ENCODE results near the gene TECPR2. TPM values are rescaled to one million over a fixed set of nuclear protein-coding genes. Genes with fewer than 3 reads are reported as not detected.

TECPR2 gene
- total and polyA plus RNA-seq, 2 experiments from 2014 or later, result 9.5 to 20.1 TPM

GRCh38 chr14:102525219-102525928 lies 162.6 kb downstream of the TECPR2 start:
- H3K36me3 ChIP-seq (replicated peaks; ENCODE audit: insufficient read depth, low read depth), result no peaks in the 10 kb centered on the region
- peak overlapping the region; percentile 86 for H3K4me2 ChIP-seq
- H3K9me2 ChIP-seq (replicated peaks; ENCODE audit: insufficient read depth), result no peaks in the 10 kb centered on the region
- peak overlapping the region; percentile 28 for H3K4me3 ChIP-seq
- no peaks in the 10 kb centered on the region for H3K79me2 ChIP-seq
- 5% methylated on average over 10 of the region's 11 CpGs for WGBS (ENCODE audit: low lambda C conversion rate, missing lambda C conversion rate)
- TF ChIP-seq EZH2phosphoT487 (IDR thresholded peaks at IDR 0.05; ENCODE audit: low read depth, severe bottlenecking, unreplicated experiment), result no peak
- H2AFZ ChIP-seq, result peak overlapping the region; percentile 53
- H3K9me3 ChIP-seq (ENCODE audit: low read depth), result no peaks in the 10 kb centered on the region
- no peaks in the 10 kb centered on the region for H4K20me1 ChIP-seq (ENCODE audit: insufficient read depth, poor library complexity, severe bottlenecking)
- no peaks in the 10 kb centered on the region for H3K27me3 ChIP-seq
- H3K4me1 ChIP-seq (ENCODE audit: insufficient read depth), result peaks cover 9% of the 10 kb centered on the region
- H3K27ac ChIP-seq, result peak overlapping the region; percentile 91
- peak; percentile 67 for DNase-seq (ENCODE audit: low spot score)

GRCh38 chr14:102525929-102526497 lies 163.3 kb downstream of the TECPR2 start:
- 90% methylated on average over 12 of the region's 12 CpGs for WGBS (ENCODE audit: low lambda C conversion rate, missing lambda C conversion rate)

GRCh38 chr14:102528431-102529170 lies 165.9 kb downstream of the TECPR2 start:
- Histone ChIP-seq H3K27me3 (no peaks in the 10 kb centered on the region), H4K20me1 (ENCODE audit: insufficient read depth, poor library complexity, severe bottlenecking) (no peaks in the 10 kb centered on the region), H3K9me3 (ENCODE audit: low read depth) (no peaks in the 10 kb centered on the region), H3K9me2 (replicated peaks; ENCODE audit: insufficient read depth) (no peaks in the 10 kb centered on the region), H2AFZ (no peak overlapping the region), H3K27ac (no peak overlapping the region), H3K4me1 (ENCODE audit: insufficient read depth) (peaks cover 14% of the 10 kb centered on the region), H3K79me2 (no peaks in the 10 kb centered on the region), H3K4me2 (no peak overlapping the region), H3K36me3 (replicated peaks; ENCODE audit: insufficient read depth, low read depth) (no peaks in the 10 kb centered on the region), H3K4me3 (no peak overlapping the region)
- 92% methylated on average over 11 of the region's 11 CpGs for WGBS (ENCODE audit: low lambda C conversion rate, missing lambda C conversion rate)
- TF ChIP-seq CTCF (IDR thresholded peaks at IDR 0.05; ENCODE audit: poor library complexity) (no peak), EZH2 (IDR thresholded peaks at IDR 0.05; ENCODE audit: borderline replicate concordance) (no peak), EZH2phosphoT487 (IDR thresholded peaks at IDR 0.05; ENCODE audit: low read depth, severe bottlenecking, unreplicated experiment) (no peak)
- no peak for DNase-seq (ENCODE audit: low spot score)

More at GRCh38 chr14:102525929-102526497, 163.3 kb downstream of the TECPR2 start:
- H3K79me2 ChIP-seq, result no peaks in the 10 kb centered on the region
- no peaks in the 10 kb centered on the region for H3K9me2 ChIP-seq (replicated peaks; ENCODE audit: insufficient read depth)
- peak overlapping the region; percentile 91 for H3K27ac ChIP-seq
- H4K20me1 ChIP-seq (ENCODE audit: insufficient read depth, poor library complexity, severe bottlenecking), result no peaks in the 10 kb centered on the region
- no peaks in the 10 kb centered on the region for H3K36me3 ChIP-seq (replicated peaks; ENCODE audit: insufficient read depth, low read depth)
- DNase-seq (ENCODE audit: low spot score), result peak; percentile 7
- H3K27me3 ChIP-seq, result no peaks in the 10 kb centered on the region
- H3K4me1 ChIP-seq (ENCODE audit: insufficient read depth), result peaks cover 14% of the 10 kb centered on the region
- no peaks in the 10 kb centered on the region for H3K9me3 ChIP-seq (ENCODE audit: low read depth)
- peak overlapping the region; percentile 28 for H3K4me3 ChIP-seq
- peak overlapping the region; percentile 53 for H2AFZ ChIP-seq
- H3K4me2 ChIP-seq, result peak overlapping the region; percentile 86
- no peak for TF ChIP-seq EZH2phosphoT487 (IDR thresholded peaks at IDR 0.05; ENCODE audit: low read depth, severe bottlenecking, unreplicated experiment)
- TF ChIP-seq CTCF (IDR thresholded peaks at IDR 0.05; ENCODE audit: poor library complexity), result no peak
- TF ChIP-seq EZH2 (IDR thresholded peaks at IDR 0.05; ENCODE audit: borderline replicate concordance), result no peak
